Measurements from ENCODE around the gene IPCEF1.
"Not testable (repeated sequence)": the region's sequence is repeated elsewhere in the genome, so short reads cannot be mapped to it uniquely, and the experiment has no call there.

DNA sequence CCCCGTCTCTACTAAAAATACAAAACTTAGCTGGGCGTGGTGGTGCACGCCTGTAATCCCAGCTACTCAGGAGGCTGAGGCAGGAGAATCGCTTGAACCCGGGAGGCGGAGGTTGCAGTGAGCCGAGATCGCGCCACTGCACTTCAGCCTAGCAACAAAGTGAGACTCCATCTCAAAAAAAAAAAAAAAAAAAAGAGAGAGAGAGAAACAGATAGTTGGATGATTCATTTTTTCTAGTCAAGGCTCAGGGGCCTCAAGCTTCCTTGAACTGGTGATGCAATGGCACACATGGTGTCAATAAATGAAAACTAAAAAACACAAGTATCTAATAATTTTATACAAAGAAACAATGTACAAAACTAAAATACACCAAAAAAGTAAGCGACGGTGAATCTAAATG, 115.5 kb downstream of the IPCEF1 start:
- TF ChIP-seq, protein P1, sequence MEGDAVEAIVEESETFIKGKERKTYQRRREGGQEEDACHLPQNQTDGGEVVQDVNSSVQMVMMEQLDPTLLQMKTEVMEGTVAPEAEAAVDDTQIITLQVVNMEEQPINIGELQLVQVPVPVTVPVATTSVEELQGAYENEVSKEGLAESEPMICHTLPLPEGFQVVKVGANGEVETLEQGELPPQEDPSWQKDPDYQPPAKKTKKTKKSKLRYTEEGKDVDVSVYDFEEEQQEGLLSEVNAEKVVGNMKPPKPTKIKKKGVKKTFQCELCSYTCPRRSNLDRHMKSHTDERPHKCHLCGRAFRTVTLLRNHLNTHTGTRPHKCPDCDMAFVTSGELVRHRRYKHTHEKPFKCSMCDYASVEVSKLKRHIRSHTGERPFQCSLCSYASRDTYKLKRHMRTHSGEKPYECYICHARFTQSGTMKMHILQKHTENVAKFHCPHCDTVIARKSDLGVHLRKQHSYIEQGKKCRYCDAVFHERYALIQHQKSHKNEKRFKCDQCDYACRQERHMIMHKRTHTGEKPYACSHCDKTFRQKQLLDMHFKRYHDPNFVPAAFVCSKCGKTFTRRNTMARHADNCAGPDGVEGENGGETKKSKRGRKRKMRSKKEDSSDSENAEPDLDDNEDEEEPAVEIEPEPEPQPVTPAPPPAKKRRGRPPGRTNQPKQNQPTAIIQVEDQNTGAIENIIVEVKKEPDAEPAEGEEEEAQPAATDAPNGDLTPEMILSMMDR (IDR thresholded peaks at IDR 0.05): not testable (repeated sequence)
- not testable (repeated sequence) for TF ChIP-seq EP300 (IDR thresholded peaks at IDR 0.05; ENCODE audit: low read depth)

All from transverse colon (tissue), 3 donors.